ENCODE measurements around the gene IGSF21.

DNA sequence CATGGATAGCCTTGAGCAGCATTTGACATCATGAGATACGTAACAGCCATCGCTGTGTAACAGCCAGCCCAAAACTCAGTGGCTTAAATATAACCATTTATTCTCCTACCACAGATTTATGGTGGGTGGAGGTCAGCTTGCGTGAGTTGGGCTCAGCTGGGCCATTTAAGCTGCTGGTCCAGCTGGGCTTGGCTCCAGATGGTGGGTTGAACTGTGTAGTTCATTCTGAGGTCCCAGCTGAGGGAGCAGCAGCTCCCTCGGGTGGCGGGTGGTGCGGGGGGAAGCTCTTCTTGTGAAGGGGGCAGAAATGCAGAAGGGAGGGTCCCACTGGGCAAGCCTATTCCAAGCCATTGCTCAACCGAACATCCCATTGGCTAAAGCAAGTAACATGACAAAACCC is 75.9 kb downstream of the IGSF21 start:
- TF ChIP-seq, protein P1, sequence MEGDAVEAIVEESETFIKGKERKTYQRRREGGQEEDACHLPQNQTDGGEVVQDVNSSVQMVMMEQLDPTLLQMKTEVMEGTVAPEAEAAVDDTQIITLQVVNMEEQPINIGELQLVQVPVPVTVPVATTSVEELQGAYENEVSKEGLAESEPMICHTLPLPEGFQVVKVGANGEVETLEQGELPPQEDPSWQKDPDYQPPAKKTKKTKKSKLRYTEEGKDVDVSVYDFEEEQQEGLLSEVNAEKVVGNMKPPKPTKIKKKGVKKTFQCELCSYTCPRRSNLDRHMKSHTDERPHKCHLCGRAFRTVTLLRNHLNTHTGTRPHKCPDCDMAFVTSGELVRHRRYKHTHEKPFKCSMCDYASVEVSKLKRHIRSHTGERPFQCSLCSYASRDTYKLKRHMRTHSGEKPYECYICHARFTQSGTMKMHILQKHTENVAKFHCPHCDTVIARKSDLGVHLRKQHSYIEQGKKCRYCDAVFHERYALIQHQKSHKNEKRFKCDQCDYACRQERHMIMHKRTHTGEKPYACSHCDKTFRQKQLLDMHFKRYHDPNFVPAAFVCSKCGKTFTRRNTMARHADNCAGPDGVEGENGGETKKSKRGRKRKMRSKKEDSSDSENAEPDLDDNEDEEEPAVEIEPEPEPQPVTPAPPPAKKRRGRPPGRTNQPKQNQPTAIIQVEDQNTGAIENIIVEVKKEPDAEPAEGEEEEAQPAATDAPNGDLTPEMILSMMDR (IDR thresholded peaks at IDR 0.05): no peak
- no peak for TF ChIP-seq POLR2A (IDR thresholded peaks at IDR 0.05)
